Psoas muscle (tissue), 8 donors: Measurements from ENCODE around the gene C8G. TPM values are rescaled to one million over a fixed set of nuclear protein-coding genes. Genes with fewer than 3 reads are reported as not detected.

Experiments used
- ATAC-seq, 4 donors: fragments of 200-7000 bp; cut with Tn5 transposase; one replicate each; pipeline ENCODE4 v1.9.1; 2020; ENCODE audit warnings: moderate library complexity in 3 of 4, mild to moderate bottlenecking in 2 of 4
- DNase-seq, 2 donors: peaks; one replicate each; pipeline ENCODE4 v3.0.0-alpha.2; 2020
- H3K27ac ChIP-seq: fragments of 200-600 bp; one replicate; pipeline ENCODE4 v1.8.0; 2022
- H3K27me3 ChIP-seq, 3 donors: fragments of 200-600 bp in 1 of 3; one replicate each; pipeline versions ENCODE4 v1.6.1 to v1.8.0; 2013 to 2022; ENCODE audit warnings: low read length in 2 of 3, mild to moderate bottlenecking in 2 of 3, moderate library complexity in 1 of 3; ENCODE audit not compliant: insufficient read depth in 3 of 3
- H3K36me3 ChIP-seq, 2 donors: fragments of 200-600 bp in 1 of 2; one replicate each; pipeline versions ENCODE4 v1.6.1 to v1.8.0; 2013 to 2022; ENCODE audit warnings: low read depth in 1 of 2, mild to moderate bottlenecking in 1 of 2, moderate library complexity in 1 of 2; ENCODE audit not compliant: insufficient read depth in 1 of 2
- H3K4me1 ChIP-seq: fragments of 200-600 bp; one replicate; pipeline ENCODE4 v1.8.0; 2022
- H3K4me3 ChIP-seq: fragments of 200-600 bp; one replicate; pipeline ENCODE4 v1.8.0; 2022; ENCODE audit warnings: mild to moderate bottlenecking
- H3K9me3 ChIP-seq: fragments of 200-600 bp; one replicate; pipeline ENCODE4 v1.8.0; 2022
- CTCF ChIP-seq: fragments of 200-600 bp; IDR thresholded peaks from one replicate; pipeline ENCODE4 v1.8.0; 2022; ENCODE audit warnings: antibody characterized with exemption
- WGBS, 3 donors: extraction: QIAGEN DNeasy Blood & Tissue Kit; methylation state at CpG; one replicate each; pipeline versions ENCODE4 v1.1.6 to v1.1.7; 2013; 5-methylcytosine and 5-hydroxymethylcytosine counted together
- intact Hi-C, 2 donors: fragments of 100-400 bp; cut with DNase I; formaldehyde crosslinking; loops; one replicate each; pipeline versions ENCODE4 v1.11.0 to v1.14.2; 2022
- polyA plus RNA-seq, 3 donors: library from polyadenylated mRNA; stranded (reverse); fragments of 200-250 nt; gene quantifications; one replicate each; pipeline ENCODE4 v1.2.3, GENCODE V29; 2013
- total RNA-seq, 4 donors: library from RNA; stranded (reverse); fragmentation: NEBNext Ultra II Directional in 2 of 4; extraction: Animal tissue kit (Norgen Biotek cat#: 25700) in 2 of 4; gene quantifications; one replicate each; pipeline versions ENCODE4 v1.2.1 to v1.2.4, GENCODE V29; 2021 to 2023
- donor health status: healthy with polysubstance abuse.
- donor health status: DM: no; HTN: no; CAD: no; lungs with moderate emphysema.
- donor health status: Bipolar disorder and iron deficiency.
- donor health status: healthy.
- donor health status: DM: yes; HTN: yes; CAD: no.
- donor health status: DM: no; HTN: no; CAD: no.
- donor health status: DM: no; HTN: no; CAD: no.
- donor health status: DM: yes; HTN: yes; CAD: no.

Gene C8G
- total and polyA plus RNA-seq, 7 donors = 1.7 to 7.9 (median 5.1) TPM

- ATAC-seq = no peak
- Histone ChIP-seq H3K27me3 (peaks cover 0 to 26% (median 11%) of the 10 kb centered on the region in 3 donors), H3K36me3 (peaks cover 0 to 5% of the 10 kb centered on the region in 2 donors), H3K4me3 (no peak overlapping the region), H3K27ac (no peak overlapping the region), H3K4me1 (peaks cover 10% of the 10 kb centered on the region), H3K9me3 (no peaks in the 10 kb centered on the region)
- WGBS, 3 donors = 96 to 97% (median 96%) methylated on average over 4 of the region's 4 CpGs
- intact Hi-C loops = no loop called here
- no peak for DNase-seq
- TF ChIP-seq CTCF = no peak
These were observed 43.8 kb downstream of the C8G start for GRCh38 chr9:136988872-136989271.

GRCh38 chr9:136990242-136990911, 45.3 kb downstream of the C8G start:
- intact Hi-C loops = loop anchor here in 1 of 2 donors (5.0 kb wide), 1 partner anchor 43 kb away; the partner anchor contains the start of gene C8G
- peaks cover 10% of the 10 kb centered on the region for H3K4me1 ChIP-seq
- no peak overlapping the region for H3K27ac ChIP-seq
- H3K9me3 ChIP-seq = no peaks in the 10 kb centered on the region
- DNase-seq (no peak), ATAC-seq (no peak)
- peaks cover 0 to 14% (median 11%) of the 10 kb centered on the region in 3 donors for H3K27me3 ChIP-seq
- peaks cover 0 to 11% of the 10 kb centered on the region in 2 donors for H3K36me3 ChIP-seq
- TF ChIP-seq CTCF = no peak
- no peak overlapping the region for H3K4me3 ChIP-seq
- 85 to 88% (median 88%) methylated on average over 10 of the region's 10 CpGs for WGBS, 3 donors

GRCh38 chr9:136991993-136992818, 47.2 kb downstream of the C8G start, which contains the start of gene PAXX:
Gene PAXX, plus strand, starts transcription at chr9:136992422. Its CDS starts 22 bp downstream, at chr9:136992444.
- H3K4me1 ChIP-seq = peaks cover 10% of the 10 kb centered on the region
- peak within 1 kb of the TSS; percentile 81 for H3K27ac ChIP-seq
- TF ChIP-seq CTCF = no peak
- intact Hi-C loops = loop anchor here in 1 of 2 donors (5.0 kb wide), 1 partner anchor 45 kb away; the partner anchor contains the start of gene C8G
- no peaks in the 10 kb centered on the region for H3K9me3 ChIP-seq
- H3K4me3 ChIP-seq = peak within 1 kb of the TSS; percentile 89
- peaks cover 0 to 19% (median 17%) of the 10 kb centered on the region in 3 donors for H3K27me3 ChIP-seq
- 1 to 2% (median 1%) methylated on average over 46 to 92 of the region's 92 CpGs for WGBS, 3 donors
- ATAC-seq (peak; percentile 96 to 97 (median 97)), DNase-seq (peak; percentile 92 to 96)
- H3K36me3 ChIP-seq = peaks cover 0 to 11% of the 10 kb centered on the region in 2 donors

- DNase-seq = no peak
- 37 to 46% (median 38%) methylated on average over 17 to 18 of the region's 18 CpGs for WGBS, 3 donors
- Histone ChIP-seq H3K36me3 (peaks cover 0 to 11% of the 10 kb centered on the region in 2 donors), H3K4me1 (peaks cover 10% of the 10 kb centered on the region), H3K27ac (peak overlapping the region; percentile 81), H3K27me3 (peaks cover 0 to 19% (median 17%) of the 10 kb centered on the region in 3 donors), H3K4me3 (peak overlapping the region; percentile 89), H3K9me3 (no peaks in the 10 kb centered on the region)
- no peak for TF ChIP-seq CTCF
- intact Hi-C loops = loop anchor here in 1 of 2 donors (5.0 kb wide), 1 partner anchor 46 kb away; the partner anchor contains the start of gene C8G
- ATAC-seq = no peak
These were observed 47.9 kb downstream of the C8G start for GRCh38 chr9:136992819-136993369.
